NCI-H345 treated with DMSO at 0.1 percent for 48 hours (cell line): ENCODE results near the gene SLC4A2.
A peak's percentile ranks its signal among the peaks of the same experiment; 100 is the strongest.
"Not testable (repeated sequence)": the region's sequence is repeated elsewhere in the genome, so short reads cannot be mapped to it uniquely, and the experiment has no call there.

Experiments used
- DNase-seq: peaks from one replicate; lab custom pipeline; 2025; ENCODE audit not compliant: unreplicated experiment; lab: John Stamatoyannopoulos, UW

SLC4A2 gene

GRCh38 chr7:151023232-151023631 lies 36.2 kb upstream of the SLC4A2 start:
- no peak for DNase-seq

GRCh38 chr7:151024435-151025056 lies 34.8 kb upstream of the SLC4A2 start, which contains the start of gene ATG9B:
ATG9B (minus strand) TSS chr7:151024494; CDS start chr7:151024423, 71 bp downstream.
- DNase-seq, result no peak

- DNase-seq, result no peak
Observed at GRCh38 chr7:151025924-151026671, 33.3 kb upstream of the SLC4A2 start.

GRCh38 chr7:151026771-151027727 lies 32.3 kb upstream of the SLC4A2 start:
- not testable (repeated sequence) for DNase-seq

- DNase-seq, result not testable (repeated sequence)
Observed at GRCh38 chr7:151027728-151028130, 31.7 kb upstream of the SLC4A2 start.

- DNase-seq, result peak; percentile 94
Observed at GRCh38 chr7:151028131-151028947, 31.1 kb upstream of the SLC4A2 start, which contains the start of gene ABCB8. ABCB8 (plus strand) TSS chr7:151028450; CDS start chr7:151028516, 66 bp downstream.

- DNase-seq, result no peak
Observed at GRCh38 chr7:151028948-151029501, 30.4 kb upstream of the SLC4A2 start.

GRCh38 chr7:151031011-151031410 lies 28.4 kb upstream of the SLC4A2 start:
- no peak for DNase-seq

- no peak for DNase-seq
Observed at GRCh38 chr7:151032936-151033863, 26.2 kb upstream of the SLC4A2 start.

GRCh38 chr7:151033864-151034249 lies 25.5 kb upstream of the SLC4A2 start:
- no peak for DNase-seq

GRCh38 chr7:151034312-151035025 lies 24.9 kb upstream of the SLC4A2 start:
- no peak for DNase-seq

GRCh38 chr7:151035026-151035717 lies 24.2 kb upstream of the SLC4A2 start:
- no peak for DNase-seq

GRCh38 chr7:151035902-151036301 lies 23.5 kb upstream of the SLC4A2 start:
- no peak for DNase-seq

GRCh38 chr7:151038951-151039849 lies 20.2 kb upstream of the SLC4A2 start:
- no peak for DNase-seq

- DNase-seq, result no peak
Observed at GRCh38 chr7:151039850-151040548, 19.4 kb upstream of the SLC4A2 start.
